Caco-2 (cell line): ENCODE measurements around the gene ACAD11. TPM values are rescaled to one million over a fixed set of nuclear protein-coding genes. Genes with fewer than 3 reads are reported as not detected.
"Not testable (repeated sequence)": the region's sequence is repeated elsewhere in the genome, so short reads cannot be mapped to it uniquely, and the experiment has no call there.

Source experiments
- BruUV-seq: library from RNA; stranded (reverse); fragments of 400-500 nt; replicated peaks from 2 replicates; lab custom pipeline; 2021; lab: Mats Ljungman, UMichigan
- CTCF ChIA-PET: fragments of 300-600 bp; sonication (Branson Sonifier 250); formaldehyde crosslinking; loops from one replicate; lab custom pipeline; 2022; ENCODE audit warnings: antibody characterized with exemption; lab: Charles Lee
- POLR2A ChIA-PET: fragments of 300-600 bp; sonication (Branson Sonifier 250); formaldehyde crosslinking; loops from one replicate; lab custom pipeline; 2022; ENCODE audit warnings: antibody characterized with exemption; lab: Charles Lee
- DNase-seq, 2 experiments: peaks; one replicate each; pipeline versions ENCODE4 v3.0.0 to v3.0.0-alpha.2; 2020 to 2022
- H3K27me3 ChIP-seq: replicated peaks from 2 replicates; pipeline ENCODE4 v1.6.0; 2011; ENCODE audit warnings: low read length; ENCODE audit not compliant: control insufficient read depth, insufficient read depth
- H3K36me3 ChIP-seq: 2 replicates; pipeline ENCODE4 v1.5.1; 2011; ENCODE audit warnings: low read length; ENCODE audit not compliant: control insufficient read depth, insufficient read depth
- H3K4me1 ChIP-seq: fragments of 250-450 bp; sonication (Bioruptor Pico); 2 replicates; pipeline ENCODE4 v1.5.1; 2020; ENCODE audit warnings: mild to moderate bottlenecking
- H3K4me3 ChIP-seq: 2 replicates; pipeline ENCODE4 v1.5.1; 2011; ENCODE audit warnings: low read depth, mild to moderate bottlenecking, control low read depth, low read length
- H3K9me3 ChIP-seq: fragments of 250-450 bp; sonication (Bioruptor Pico); 2 replicates; pipeline ENCODE4 v1.5.1; 2020; ENCODE audit warnings: mild to moderate bottlenecking, moderate library complexity
- H3K27ac Mint-ChIP-seq: one replicate; pipeline ENCODE4 v1.8.0; 2022; ENCODE audit warnings: mixed read lengths; ENCODE audit not compliant: unreplicated experiment
- H3K27me3 Mint-ChIP-seq: one replicate; pipeline ENCODE4 v1.8.0; 2022; ENCODE audit warnings: mixed read lengths; ENCODE audit not compliant: insufficient read depth, unreplicated experiment
- H3K36me3 Mint-ChIP-seq: one replicate; pipeline ENCODE4 v1.8.0; 2022; ENCODE audit warnings: mild to moderate bottlenecking, mixed read lengths; ENCODE audit not compliant: insufficient read depth, unreplicated experiment
- H3K4me1 Mint-ChIP-seq: one replicate; pipeline ENCODE4 v1.8.0; 2022; ENCODE audit warnings: low read depth, mixed read lengths; ENCODE audit not compliant: unreplicated experiment
- H3K4me3 Mint-ChIP-seq: one replicate; pipeline ENCODE4 v1.8.0; 2022; ENCODE audit warnings: mild to moderate bottlenecking, moderate library complexity, mixed read lengths; ENCODE audit not compliant: unreplicated experiment
- H3K9me3 Mint-ChIP-seq: one replicate; pipeline ENCODE4 v1.8.0; 2022; ENCODE audit warnings: mixed read lengths; ENCODE audit not compliant: unreplicated experiment
- intact Hi-C: fragments of 100-400 bp; cut with micrococcal nuclease; formaldehyde crosslinking; loops from one replicate; pipeline ENCODE4 v1.10.0; 2022; ENCODE audit not compliant: unreplicated experiment
- total RNA-seq: library from RNA; stranded (reverse); gene quantifications from 2 replicates; pipeline ENCODE4 v1.2.3, GENCODE V29; 2022
- TF ChIP-seq, protein P1 (sequence below), 2 experiments: fragments of 200-600 bp in 1 of 2; IDR thresholded peaks; 1 replicate in 1 of 2; 2 replicates in 1 of 2; pipeline versions ENCODE4 v1.5.1 to v1.8.0; 2011 to 2022; ENCODE audit warnings: antibody characterized with exemption in 1 of 2, control low read depth in 1 of 2, inconsistent platforms in 1 of 2, low read depth in 1 of 2, low read length in 1 of 2, mild to moderate bottlenecking in 1 of 2, moderate library complexity in 1 of 2; ENCODE audit not compliant: insufficient read depth in 1 of 2, severe bottlenecking in 1 of 2, unreplicated experiment in 1 of 2

The ACAD11 gene
- total RNA-seq, 1 experiment from 2014 or later, result 33.0 TPM

DNA sequence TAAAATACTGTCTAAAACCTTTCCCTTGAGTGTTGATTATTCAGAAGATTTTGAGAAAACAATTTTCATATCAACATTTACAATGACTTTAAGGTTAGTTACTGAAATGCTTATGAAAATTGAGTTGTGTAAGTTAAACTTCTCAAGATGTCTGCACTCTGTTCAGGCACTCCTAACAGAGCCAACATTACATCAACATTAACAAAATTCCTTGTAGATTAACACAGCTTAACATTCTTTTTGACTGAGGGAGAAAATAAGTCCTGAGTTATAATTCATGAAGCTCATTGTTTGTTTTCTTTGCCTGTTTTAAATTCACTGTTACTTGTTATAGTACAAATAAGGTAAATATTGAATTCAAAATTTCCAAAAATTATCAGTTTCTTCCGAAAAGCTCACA lies 53.5 kb downstream of the ACAD11 start:
- H3K4me3 Mint-ChIP-seq, result no peak overlapping the region
- H3K36me3 Mint-ChIP-seq, result no peaks in the 10 kb centered on the region
- intact Hi-C loops, result no loop called here
- no peak for DNase-seq
- no peaks in the 10 kb centered on the region for H3K27me3 Mint-ChIP-seq
- no TSS peak for BruUV-seq
- H3K27ac Mint-ChIP-seq, result no peak overlapping the region
- H3K4me3 ChIP-seq, result no peak overlapping the region
- peaks cover 6% of the 10 kb centered on the region for H3K4me1 Mint-ChIP-seq
- no peaks in the 10 kb centered on the region for H3K27me3 ChIP-seq
- no peaks in the 10 kb centered on the region for H3K9me3 ChIP-seq
- no peaks in the 10 kb centered on the region for H3K9me3 Mint-ChIP-seq
- no peaks in the 10 kb centered on the region for H3K36me3 ChIP-seq
- no peaks in the 10 kb centered on the region for H3K4me1 ChIP-seq
- POLR2A ChIA-PET, result no interaction called here
- TF ChIP-seq, protein P1, sequence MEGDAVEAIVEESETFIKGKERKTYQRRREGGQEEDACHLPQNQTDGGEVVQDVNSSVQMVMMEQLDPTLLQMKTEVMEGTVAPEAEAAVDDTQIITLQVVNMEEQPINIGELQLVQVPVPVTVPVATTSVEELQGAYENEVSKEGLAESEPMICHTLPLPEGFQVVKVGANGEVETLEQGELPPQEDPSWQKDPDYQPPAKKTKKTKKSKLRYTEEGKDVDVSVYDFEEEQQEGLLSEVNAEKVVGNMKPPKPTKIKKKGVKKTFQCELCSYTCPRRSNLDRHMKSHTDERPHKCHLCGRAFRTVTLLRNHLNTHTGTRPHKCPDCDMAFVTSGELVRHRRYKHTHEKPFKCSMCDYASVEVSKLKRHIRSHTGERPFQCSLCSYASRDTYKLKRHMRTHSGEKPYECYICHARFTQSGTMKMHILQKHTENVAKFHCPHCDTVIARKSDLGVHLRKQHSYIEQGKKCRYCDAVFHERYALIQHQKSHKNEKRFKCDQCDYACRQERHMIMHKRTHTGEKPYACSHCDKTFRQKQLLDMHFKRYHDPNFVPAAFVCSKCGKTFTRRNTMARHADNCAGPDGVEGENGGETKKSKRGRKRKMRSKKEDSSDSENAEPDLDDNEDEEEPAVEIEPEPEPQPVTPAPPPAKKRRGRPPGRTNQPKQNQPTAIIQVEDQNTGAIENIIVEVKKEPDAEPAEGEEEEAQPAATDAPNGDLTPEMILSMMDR (IDR thresholded peaks at IDR 0.05; ENCODE audit: insufficient read depth in 1 of 2, low read depth in 1 of 2, low read length in 1 of 2, severe bottlenecking in 1 of 2, unreplicated experiment in 1 of 2), result no peak
- CTCF ChIA-PET, result no interaction called here

DNA sequence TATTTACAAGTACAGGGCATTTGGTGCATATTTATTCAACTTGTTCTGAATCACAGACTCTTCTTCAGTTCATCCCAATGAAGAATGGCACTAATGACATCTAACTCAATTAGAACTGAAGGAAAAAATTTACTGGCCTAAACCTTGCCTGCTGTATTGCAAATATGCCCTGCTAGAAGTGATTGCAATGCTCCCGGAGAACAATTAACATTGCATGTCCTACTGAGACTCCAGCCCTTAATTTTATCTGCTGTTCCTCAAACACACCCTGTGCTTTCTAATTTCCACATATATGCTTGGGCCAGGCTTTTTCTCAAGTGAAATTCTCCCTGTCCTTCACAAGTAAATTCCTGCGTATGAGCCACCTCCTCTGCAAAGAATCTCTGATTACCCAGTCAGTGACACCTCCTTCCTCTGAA lies 54.2 kb downstream of the ACAD11 start:
- POLR2A ChIA-PET, result no interaction called here
- Mint-ChIP-seq H3K9me3 (no peaks in the 10 kb centered on the region), H3K4me3 (no peak overlapping the region), H3K4me1 (peaks cover 6% of the 10 kb centered on the region), H3K27me3 (no peaks in the 10 kb centered on the region), H3K27ac (no peak overlapping the region), H3K36me3 (no peaks in the 10 kb centered on the region)
- no TSS peak for BruUV-seq
- DNase-seq, result no peak
- CTCF ChIA-PET, result no interaction called here
- Histone ChIP-seq H3K27me3 (no peaks in the 10 kb centered on the region), H3K4me1 (no peaks in the 10 kb centered on the region), H3K36me3 (no peaks in the 10 kb centered on the region), H3K9me3 (no peaks in the 10 kb centered on the region), H3K4me3 (no peak overlapping the region)
- TF ChIP-seq, protein P1 (IDR thresholded peaks at IDR 0.05; ENCODE audit: insufficient read depth in 1 of 2, low read depth in 1 of 2, low read length in 1 of 2, severe bottlenecking in 1 of 2, unreplicated experiment in 1 of 2), result no peak
- intact Hi-C loops, result no loop called here

DNA sequence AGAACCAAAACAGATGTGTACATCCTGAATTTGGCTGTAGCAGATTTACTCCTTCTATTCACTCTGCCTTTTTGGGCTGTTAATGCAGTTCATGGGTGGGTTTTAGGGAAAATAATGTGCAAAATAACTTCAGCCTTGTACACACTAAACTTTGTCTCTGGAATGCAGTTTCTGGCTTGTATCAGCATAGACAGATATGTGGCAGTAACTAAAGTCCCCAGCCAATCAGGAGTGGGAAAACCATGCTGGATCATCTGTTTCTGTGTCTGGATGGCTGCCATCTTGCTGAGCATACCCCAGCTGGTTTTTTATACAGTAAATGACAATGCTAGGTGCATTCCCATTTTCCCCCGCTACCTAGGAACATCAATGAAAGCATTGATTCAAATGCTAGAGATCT lies 59.0 kb downstream of the ACAD11 start:
- POLR2A ChIA-PET, H3K4me1 ChIP-seq, CTCF ChIA-PET, H3K9me3 Mint-ChIP-seq, H3K9me3 ChIP-seq, H3K27ac Mint-ChIP-seq, BruUV-seq, intact Hi-C loops, DNase-seq, H3K27me3 Mint-ChIP-seq, H3K36me3 ChIP-seq, H3K4me3 Mint-ChIP-seq, H3K4me1 Mint-ChIP-seq, H3K27me3 ChIP-seq, H3K4me3 ChIP-seq: not testable (repeated sequence)
- H3K36me3 Mint-ChIP-seq, result peaks cover 16% of the 10 kb centered on the region

DNA sequence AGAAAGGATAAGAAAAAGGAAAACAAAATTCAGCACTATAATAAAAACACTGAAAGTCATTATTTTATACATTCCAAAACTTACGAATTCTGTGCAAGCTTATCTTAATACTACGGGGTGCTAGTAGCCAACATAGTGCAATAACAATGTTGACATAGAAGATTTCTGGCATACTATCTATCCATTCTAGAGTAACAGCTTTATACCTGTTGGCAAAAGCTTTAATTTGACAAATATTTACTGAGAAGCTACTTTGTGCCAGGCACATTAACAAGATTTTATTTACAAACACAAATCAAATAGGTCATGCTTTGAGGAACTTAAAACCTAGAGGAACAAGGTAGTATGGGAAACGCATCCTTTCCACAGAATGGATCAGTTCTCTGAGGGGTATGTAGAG lies 61.4 kb downstream of the ACAD11 start:
- no peaks in the 10 kb centered on the region for H3K27me3 Mint-ChIP-seq
- Histone ChIP-seq H3K27me3 (no peaks in the 10 kb centered on the region), H3K9me3 (no peaks in the 10 kb centered on the region), H3K36me3 (no peaks in the 10 kb centered on the region; the same call in 1 of the 2 replicates), H3K4me3 (no peak overlapping the region), H3K4me1 (0 out of 2 replicates have a peak, but pooled peaks cover 3% of the 10 kb centered on the region)
- DNase-seq, result no peak
- peaks cover 18% of the 10 kb centered on the region for H3K36me3 Mint-ChIP-seq
- no TSS peak for BruUV-seq
- no peak overlapping the region for H3K27ac Mint-ChIP-seq
- ChIA-PET POLR2A (no interaction called here), CTCF (no interaction called here)
- intact Hi-C loops, result no loop called here
- TF ChIP-seq, protein P1 (IDR thresholded peaks at IDR 0.05; ENCODE audit: insufficient read depth in 1 of 2, low read depth in 1 of 2, low read length in 1 of 2, severe bottlenecking in 1 of 2, unreplicated experiment in 1 of 2), result no peak
- no peak overlapping the region for H3K4me3 Mint-ChIP-seq
- no peaks in the 10 kb centered on the region for H3K4me1 Mint-ChIP-seq
- no peaks in the 10 kb centered on the region for H3K9me3 Mint-ChIP-seq
